ENCODE results near the gene RNASE7.
"Not testable (repeated sequence)": the region's sequence is repeated elsewhere in the genome, so short reads cannot be mapped to it uniquely, and the experiment has no call there.

RNASE7 gene, protein sequence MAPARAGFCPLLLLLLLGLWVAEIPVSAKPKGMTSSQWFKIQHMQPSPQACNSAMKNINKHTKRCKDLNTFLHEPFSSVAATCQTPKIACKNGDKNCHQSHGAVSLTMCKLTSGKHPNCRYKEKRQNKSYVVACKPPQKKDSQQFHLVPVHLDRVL

DNA sequence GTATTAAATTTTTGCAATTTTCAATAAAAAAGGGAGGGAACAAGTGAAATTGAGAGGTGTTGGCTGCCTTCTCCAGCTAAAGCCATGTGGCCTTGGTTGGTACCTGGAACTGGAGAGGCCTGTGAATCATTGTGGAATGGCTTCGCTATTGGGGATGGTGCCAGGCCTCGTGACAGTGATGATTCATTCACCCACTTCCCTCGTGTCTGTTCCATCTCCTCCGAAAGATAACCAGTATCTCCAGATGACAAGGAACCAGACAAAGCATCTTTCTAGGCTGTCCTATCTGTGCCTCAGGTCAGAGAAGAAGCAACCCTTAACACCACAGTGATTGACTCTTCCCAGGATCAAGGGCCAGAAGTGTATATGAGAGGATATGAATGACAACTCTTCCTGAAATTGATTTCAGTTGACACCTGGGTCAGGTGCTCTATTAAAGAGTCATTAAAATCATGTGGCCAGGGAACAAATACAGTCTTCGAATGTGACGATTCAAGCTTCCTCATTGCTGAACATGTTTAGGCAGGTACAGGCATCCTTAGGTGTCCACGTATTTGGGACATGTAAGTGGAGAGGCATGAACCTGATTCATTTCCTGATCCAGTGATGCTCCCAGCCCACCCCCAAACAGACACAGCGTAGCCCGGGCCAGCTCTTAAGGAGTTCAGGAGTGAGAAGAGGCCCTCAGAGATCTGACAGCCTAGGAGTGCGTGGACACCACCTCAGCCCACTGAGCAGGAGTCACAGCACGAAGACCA, at the start of gene RNASE7:
TSS of gene RNASE7 (plus strand) at position 687 of the 758 bp plus-strand sequence. CDS start 631 bp downstream, outside the sequence.
- no peak for DNase-seq (ENCODE audit: low spot score)

GRCh38 chr14:20996521-20996920, 45.6 kb upstream of the RNASE7 start:
- DNase-seq (ENCODE audit: low spot score), result no peak

DNA sequence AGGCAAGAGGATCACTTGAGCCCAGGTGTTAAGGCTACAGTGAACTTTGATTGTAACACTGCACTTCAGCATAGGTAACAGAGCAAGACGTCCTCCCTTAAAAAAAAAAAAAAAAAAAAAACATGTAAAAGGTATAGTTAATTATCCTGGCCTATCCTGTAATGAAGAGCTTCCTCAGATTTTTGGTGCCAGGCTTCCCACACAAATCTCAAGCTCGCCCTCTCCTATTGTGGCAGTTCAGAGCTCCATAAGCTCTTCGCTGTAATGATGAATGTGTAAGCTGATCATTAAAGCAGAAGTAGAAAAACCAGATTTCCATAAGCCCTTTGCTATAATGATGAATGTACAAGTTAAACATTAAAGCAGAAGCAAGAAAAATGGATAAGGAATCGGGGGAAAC, 45.0 kb upstream of the RNASE7 start:
- DNase-seq (ENCODE audit: low spot score), result no peak

- DNase-seq (ENCODE audit: low spot score), result no peak
Observed at GRCh38 chr14:20997564-20997963, 44.6 kb upstream of the RNASE7 start.

GRCh38 chr14:20998139-20998538, 44.0 kb upstream of the RNASE7 start:
- no peak for DNase-seq (ENCODE audit: low spot score)

GRCh38 chr14:20998674-20999366, 43.3 kb upstream of the RNASE7 start, which contains the start of gene SLC39A2:
Gene SLC39A2, plus strand, starts transcription at chr14:20999293. Its CDS starts 154 bp downstream, at chr14:20999447.
- no peak for DNase-seq (ENCODE audit: low spot score)

DNA sequence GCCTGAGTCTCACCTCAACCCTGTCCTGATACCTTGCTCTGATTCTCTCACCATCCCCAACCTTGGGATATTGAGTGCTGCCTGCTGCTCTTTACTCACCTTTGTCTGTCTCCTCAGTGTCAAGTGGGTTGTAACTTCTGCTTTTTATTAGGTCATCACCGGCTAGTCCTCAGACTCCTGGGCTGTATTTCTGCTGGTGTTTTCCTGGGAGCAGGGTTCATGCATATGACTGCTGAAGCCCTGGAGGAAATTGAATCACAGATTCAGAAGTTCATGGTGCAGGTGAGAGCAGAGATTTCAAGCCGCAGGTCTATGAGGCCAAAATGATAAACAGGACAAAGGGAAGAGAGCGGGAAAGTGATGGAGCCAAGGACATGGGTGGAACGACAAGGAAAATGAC, 42.6 kb upstream of the RNASE7 start:
- DNase-seq (ENCODE audit: low spot score), result no peak

GRCh38 chr14:21001218-21001617, 40.9 kb upstream of the RNASE7 start:
- DNase-seq (ENCODE audit: low spot score), result no peak

DNA sequence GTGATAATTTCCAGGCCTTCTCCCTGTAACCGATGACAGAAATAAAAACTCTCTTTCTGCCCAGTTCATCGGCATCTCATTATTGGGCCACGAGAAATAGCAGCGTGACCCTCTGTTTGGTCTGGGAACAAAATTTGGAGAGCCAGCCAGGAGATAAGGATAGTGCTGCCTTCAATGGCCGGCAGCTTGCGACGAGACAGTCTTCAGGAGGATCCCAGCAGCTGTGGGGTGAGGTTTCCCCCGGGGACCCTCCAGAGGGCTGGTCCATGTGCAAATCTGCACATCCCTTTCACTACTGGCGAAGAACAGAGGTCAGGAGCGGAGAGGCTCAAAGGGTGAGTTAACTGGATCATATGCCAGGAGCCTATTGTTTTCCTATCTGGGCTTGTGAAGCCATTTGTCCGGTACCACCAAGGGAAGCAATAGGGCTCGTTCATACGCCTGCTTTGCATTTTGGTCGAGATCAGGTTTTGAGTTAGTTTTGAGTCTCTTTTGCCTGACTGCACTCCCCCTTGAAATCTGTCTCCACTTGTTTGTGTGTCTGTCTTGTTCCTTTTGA, 38.3 kb upstream of the RNASE7 start:
- no peak for DNase-seq (ENCODE audit: low spot score)

- not testable (repeated sequence) for DNase-seq (ENCODE audit: low spot score)
Observed at GRCh38 chr14:21009721-21010120, 32.4 kb upstream of the RNASE7 start.

GRCh38 chr14:21011136-21011535, 31.0 kb upstream of the RNASE7 start:
- no peak for DNase-seq (ENCODE audit: low spot score)

DNA sequence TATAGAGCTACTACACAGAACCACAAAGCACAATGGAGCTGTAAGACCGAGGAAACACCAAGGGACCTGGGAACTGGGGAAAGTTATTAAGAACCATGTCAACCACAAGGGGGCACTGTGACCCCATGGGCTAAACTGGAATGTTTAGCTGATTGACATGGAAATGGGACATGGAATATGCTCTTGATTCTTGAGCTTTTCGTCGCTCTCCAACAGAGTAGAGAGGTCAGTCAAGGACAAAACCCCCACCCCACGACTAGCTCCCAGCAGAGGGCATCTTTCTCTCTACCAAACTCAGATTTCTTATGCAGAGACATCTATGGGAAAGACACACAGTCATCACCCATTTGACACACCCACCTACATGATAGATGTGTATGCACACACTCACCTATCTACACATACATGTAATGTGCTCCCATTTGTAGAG, 27.4 kb upstream of the RNASE7 start:
- DNase-seq (ENCODE audit: low spot score), result peak; percentile 70

- no peak for DNase-seq (ENCODE audit: low spot score)
Observed at GRCh38 chr14:21015312-21015711, 26.9 kb upstream of the RNASE7 start.

GRCh38 chr14:21016413-21017190, 25.6 kb upstream of the RNASE7 start:
- DNase-seq (ENCODE audit: low spot score), result no peak

DNA sequence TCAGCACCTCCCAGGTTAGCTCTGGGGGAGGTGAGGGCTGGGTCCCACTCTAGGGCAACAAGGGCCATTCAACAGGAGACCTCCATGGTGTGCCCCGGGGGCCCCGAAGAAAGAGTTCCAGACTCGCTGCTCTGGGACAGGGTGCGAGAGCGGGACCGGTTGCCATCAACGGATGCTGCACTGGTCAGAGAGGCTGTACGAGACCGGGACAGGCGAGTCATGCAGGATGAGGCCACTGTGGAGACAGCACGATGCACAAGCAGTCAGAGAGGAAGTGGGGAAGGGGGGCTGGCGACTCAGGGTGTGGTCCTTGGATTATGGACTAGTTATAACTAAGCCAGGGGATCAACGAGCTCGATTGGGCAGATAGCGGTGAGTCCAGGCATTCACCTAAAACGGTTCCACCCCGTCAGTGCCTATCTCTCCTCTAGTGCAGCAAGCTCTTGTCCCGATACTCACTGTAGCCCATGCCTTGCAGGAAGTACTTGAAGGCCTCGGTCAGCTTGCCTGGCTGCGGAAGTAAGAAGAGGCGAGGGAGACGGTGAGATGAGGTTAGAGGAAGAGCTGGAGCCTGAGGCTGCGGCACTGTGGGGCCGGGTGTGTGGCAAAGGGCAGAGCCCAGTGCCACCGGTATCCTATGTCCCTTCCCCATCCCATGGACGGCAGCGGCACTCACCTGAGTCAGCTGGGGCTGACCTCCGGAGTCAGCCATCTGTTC, 24.5 kb upstream of the RNASE7 start:
- no peak for DNase-seq (ENCODE audit: low spot score)

GRCh38 chr14:21018286-21018685, 23.9 kb upstream of the RNASE7 start:
- DNase-seq (ENCODE audit: low spot score), result no peak

GRCh38 chr14:21018781-21019180, 23.4 kb upstream of the RNASE7 start:
- no peak for DNase-seq (ENCODE audit: low spot score)

DNA sequence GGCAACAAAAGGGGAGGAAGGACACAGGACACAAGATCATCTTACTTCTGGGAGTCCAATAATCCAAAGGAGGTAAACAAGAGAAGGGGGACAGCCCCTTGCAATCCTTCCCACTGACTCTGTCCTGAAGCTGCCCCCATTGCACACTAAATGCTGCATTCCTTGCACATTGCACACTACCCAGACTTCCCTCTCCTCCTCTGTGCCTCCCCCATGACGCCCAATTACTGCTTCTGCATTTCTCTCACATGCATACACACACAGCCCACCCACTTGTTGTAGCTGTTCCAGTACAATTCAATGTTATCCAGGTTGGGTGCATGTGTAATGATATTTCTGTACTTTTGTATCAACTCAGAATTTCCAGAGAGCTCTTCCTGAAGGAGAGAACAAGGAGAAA, 22.8 kb upstream of the RNASE7 start:
- no peak for DNase-seq (ENCODE audit: low spot score)

GRCh38 chr14:21020977-21021545, 21.1 kb upstream of the RNASE7 start:
- DNase-seq (ENCODE audit: low spot score), result no peak

GRCh38 chr14:21022686-21023085, 19.5 kb upstream of the RNASE7 start:
- DNase-seq (ENCODE audit: low spot score), result peak; percentile 6

GRCh38 chr14:21023174-21023573, 19.0 kb upstream of the RNASE7 start:
- DNase-seq (ENCODE audit: low spot score), result peak; percentile 21

All from D341Med (cell line).